Hematopoietic multipotent progenitor cell treated with erythropoietin and hydrocortisone succinate and interleukin-3 and kit ligand, for 6 days (in vitro differentiated cells): ENCODE data around the gene CRYL1.
"Not testable (repeated sequence)": the region's sequence is repeated elsewhere in the genome, so short reads cannot be mapped to it uniquely, and the experiment has no call there.

Source experiments
- DNase-seq: peaks from one replicate; pipeline ENCODE4 v3.0.0-alpha.2; 2015

CRYL1 gene

GRCh38 chr13:20446405-20446804, 79.3 kb downstream of the CRYL1 start:
- no peak for DNase-seq

GRCh38 chr13:20442798-20443381, 82.8 kb downstream of the CRYL1 start:
- no peak for DNase-seq

DNA sequence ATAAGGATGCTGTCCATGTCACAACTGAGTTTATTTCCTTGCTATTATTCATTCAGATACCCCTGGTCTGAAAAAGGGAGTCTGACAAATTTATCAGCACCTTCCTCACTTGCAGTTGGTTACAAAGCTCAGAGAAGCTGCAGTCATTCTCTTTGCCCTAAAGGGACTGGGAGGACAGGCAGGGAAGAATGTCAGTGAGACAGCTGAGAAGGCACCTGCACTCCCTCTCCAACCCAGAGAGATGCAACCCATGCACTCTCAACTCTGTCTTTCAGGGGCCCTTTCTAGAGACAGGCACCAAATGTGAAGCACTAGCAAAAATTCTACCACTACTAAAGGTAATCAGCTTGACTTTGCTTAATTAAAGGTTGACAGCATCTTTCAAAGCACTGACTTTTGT, 83.3 kb downstream of the CRYL1 start:
- no peak for DNase-seq

DNA sequence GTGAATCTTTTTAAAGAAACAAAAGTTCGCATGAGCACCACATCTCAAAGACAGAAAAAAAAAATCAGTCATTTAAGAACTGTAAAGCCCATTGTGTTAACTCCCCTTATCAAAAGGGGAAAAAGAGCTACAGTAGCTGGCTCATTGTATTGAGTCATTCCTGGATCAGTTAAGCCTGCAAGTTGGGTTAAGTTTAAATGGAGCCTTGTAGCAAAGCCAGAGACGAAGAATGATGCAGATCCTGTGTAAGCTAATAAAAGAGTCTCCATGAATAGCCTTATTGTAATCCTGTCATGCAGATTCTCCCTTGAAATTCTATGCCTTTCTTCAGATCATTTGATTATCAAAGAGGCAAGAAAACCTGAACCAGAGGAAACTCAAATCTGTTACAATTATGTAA, 83.8 kb downstream of the CRYL1 start:
- no peak for DNase-seq

DNA sequence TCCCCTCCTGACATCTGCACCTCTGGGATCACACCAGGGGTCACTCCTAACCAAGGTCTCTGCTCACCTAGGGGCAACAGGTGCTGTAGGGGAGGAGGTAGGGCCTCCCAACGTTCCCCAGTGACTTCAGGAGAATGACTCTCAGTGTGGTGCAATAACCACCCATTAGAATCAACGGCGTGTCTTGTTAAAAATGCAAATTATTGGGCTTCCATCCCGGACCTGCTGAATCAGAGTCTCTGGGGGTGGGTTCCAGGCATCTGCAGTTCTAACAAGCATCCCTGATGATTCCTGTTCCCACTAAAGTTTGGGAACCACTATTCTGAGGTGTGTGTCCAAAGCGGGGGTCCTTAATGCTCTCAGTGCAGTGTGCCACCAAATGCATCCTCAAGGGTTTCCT, 84.6 kb downstream of the CRYL1 start:
- DNase-seq: no peak

DNA sequence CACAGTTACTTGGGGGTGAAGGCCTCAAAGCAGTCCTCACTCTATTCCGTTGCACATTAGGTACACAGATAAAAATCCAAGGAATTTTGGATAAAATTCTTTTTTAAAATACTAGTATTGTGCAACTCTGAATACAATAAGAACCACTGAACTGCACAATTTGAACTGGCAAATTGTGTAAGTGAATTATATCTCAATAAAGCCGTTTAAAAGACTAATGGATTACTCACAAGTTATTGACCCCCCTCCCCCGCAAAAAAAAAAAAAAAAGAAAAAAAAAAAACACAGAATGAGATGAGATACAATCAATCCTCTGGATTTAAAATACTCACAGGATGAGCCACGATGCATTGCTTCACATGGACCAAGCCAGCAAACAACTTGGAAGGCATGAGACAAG, 86.4 kb downstream of the CRYL1 start:
- no peak for DNase-seq

DNA sequence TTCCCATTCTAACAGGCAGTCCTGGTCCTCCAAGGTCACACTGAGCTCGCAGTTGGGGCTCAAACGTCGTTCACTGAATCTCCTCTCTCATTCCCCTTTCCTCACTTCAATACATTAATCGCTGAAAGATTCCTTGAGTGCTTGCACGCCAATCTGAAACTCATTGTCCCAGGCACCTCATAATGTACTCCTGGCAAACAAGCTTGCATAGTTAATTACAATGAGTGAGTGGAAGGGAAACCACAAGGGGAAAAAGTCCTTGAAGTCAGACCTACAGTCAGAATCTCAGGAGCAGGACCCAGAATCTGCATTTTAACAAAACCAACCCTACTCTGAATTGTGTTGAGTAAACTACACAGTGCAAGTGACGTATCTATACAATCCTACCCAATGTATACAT, 86.9 kb downstream of the CRYL1 start:
- DNase-seq: no peak

DNA sequence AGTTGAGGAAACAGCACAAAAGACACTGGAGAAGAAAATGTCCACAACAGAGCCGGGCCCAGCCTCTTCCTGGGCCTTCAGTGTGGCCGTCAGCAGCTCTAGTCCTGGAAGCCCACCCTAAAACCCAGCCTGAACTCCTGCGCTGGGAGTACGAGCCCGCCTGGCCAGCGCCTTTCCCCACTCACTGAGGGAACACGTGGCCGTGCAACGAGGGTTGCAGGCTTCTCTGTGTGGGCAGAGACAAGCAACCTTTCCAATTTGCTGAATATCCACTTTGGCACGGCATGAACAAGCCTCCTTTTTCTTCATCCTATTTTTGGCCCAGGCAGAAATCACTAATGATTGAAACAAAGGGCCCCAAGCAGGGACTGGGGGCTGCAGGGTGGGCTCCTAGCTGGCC, 89.2 kb downstream of the CRYL1 start:
- DNase-seq: no peak

GRCh38 chr13:20435616-20436368, 89.9 kb downstream of the CRYL1 start:
- no peak for DNase-seq

DNA sequence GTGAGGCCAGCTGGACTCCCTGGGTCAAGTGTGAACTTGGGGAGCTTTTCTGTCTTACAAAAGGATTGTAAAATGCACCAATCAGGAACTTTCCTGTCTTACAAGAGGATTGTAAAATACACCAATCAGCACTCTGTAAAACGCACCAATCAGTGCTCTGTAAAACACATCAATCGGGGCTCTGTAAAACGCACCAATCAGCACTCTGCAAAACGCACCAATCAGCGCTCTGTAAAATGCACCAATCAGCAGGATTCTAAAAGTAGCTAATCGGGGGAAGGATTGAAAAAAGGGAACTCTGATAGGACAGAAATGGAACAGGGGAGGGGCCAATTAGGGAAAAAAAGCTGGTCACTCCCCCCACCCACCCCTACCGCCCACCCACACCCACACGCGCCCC, 91.4 kb downstream of the CRYL1 start:
- DNase-seq: not testable (repeated sequence)

DNA sequence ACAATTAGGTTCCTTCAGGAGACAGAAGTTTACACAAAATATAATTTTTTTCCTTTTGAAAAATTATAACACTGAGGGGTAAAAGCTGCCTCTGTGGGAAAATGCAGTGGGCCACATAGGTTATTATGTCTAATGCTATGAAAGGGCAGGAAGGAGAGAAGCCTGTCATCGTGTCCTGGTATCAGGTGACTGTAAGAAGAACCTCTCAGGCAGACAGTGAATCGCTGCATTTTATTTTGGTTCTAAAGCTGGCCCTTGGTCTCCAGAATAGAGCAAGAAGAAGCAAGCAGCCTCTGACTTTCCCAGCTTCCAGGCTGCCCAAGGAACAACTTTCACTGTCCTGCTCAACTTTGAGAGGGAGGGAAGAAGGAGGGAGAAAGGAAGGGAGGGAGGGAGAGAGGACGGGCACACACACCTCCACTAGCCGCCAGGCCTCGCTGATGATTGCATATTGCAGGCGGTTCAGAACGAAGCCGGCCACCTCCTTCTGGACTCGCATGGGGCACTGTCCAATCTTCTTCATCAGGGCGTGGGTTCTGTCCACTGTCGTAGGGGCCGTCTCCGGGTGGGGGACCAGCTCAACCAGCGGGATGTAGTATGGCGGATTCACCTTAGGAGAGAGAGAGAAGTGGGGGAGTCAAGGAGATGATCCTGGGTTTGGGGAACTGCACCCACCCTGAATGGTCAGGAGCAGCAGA, 93.8 kb downstream of the CRYL1 start:
- DNase-seq: no peak

GRCh38 chr13:20431080-20431479, 94.6 kb downstream of the CRYL1 start:
- DNase-seq: no peak

DNA sequence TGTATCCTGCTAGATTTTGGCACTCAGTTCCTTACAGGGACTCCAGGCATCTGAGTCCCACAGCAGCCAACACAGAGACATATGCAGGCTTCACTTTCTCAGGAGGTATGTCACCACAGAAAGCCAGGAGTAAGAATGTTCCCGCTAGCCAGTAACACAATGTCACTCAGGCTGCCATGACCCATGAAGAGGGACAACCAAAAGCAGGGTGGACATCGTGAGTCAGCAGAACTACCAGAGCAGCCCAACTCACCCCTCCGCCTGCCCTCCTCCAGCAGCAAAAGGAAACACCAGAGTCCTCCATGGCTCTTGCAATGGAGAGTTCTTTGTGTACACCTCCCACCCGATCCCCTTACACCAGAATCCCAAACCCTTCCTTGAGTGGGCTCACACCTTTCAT, 95.4 kb downstream of the CRYL1 start:
- DNase-seq: no peak

DNA sequence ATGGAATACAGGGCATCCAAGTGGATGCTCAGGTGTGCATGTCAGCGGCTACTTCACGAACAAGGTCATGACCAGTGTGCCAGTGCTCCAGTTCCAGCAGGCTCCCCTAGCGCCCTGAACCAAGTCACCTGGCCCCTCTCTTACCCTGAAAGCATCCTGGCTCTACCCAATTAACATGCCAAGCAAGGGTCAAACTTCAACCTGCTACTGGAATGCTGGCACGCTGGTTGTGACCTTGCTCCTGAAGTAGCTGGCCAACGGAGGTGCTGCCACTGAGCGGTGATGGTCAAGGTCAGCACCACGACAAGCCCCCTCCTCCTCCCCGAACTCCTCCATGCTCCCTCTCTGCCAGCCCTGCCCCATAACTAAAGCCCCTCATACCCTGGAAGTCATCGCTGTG, 96.0 kb downstream of the CRYL1 start:
- no peak for DNase-seq

DNA sequence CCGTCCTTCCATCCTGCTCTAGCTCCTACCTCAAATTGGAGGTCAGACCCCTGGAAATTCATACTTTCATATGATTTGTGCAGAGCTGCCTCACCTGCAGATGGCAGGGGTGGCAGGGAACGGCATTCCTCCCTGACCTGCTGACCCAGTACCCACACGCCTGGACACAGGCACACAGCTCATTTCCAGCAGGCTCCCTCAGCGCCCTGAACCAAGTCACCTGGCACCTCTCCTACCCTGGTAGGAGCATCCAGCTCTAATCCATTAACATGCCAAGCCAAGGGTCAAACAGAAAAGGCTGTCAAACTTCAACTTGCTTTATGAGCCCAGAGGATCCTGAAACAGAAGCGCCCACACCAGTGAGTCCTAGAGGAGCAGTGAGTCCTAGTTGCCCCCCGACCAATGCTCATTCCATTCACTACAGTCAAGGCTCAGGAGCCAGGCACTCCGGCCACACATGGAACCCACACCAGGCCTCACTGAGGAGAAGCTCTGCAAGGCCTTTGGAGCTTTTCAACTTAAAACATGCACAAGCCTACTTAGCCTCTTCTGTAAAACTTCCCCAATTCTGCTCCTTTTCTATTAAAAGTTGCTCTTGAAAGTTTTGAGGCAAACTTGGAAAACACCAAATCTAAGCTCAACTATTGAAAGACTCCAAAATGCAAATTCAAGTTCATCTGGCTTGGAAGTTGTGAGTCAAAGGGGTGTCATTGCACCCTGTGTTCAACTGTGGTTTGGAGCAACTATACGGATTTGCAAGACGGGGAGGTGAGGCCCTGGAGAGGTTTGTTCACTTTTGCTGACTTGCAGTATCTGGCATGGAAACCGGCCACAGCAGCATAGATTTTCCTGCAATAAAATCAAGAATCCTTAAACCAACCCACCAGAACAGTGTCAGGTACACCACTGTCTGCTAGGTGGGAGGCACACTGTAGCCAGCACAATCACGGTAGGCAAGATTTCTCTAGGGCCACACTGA, 96.7 kb downstream of the CRYL1 start:
- no peak for DNase-seq

- no peak for DNase-seq
These were observed 98.8 kb downstream of the CRYL1 start for GRCh38 chr13:20426766-20427448.

- DNase-seq: no peak
These were observed 99.8 kb downstream of the CRYL1 start for GRCh38 chr13:20425819-20426219.

DNA sequence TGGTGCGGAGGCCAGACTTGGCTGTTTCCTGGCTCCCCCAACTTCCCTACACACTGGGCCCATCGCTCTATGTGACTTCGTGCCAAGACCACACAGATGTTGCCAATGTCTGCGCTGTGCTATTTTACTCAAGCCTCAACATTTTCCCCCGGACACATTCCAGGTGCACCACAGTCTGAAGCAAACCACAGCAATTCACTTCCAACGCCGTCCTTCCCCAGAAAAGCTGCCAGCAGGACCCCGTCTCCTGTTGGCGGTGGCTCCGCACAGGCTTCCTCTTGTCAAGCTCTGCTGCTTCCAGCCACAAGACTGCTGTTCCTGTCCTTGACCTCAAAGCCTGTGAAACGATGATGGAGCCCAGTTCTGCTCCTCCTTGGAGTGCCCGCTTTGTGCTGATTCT, 100.7 kb downstream of the CRYL1 start:
- no peak for DNase-seq

DNA sequence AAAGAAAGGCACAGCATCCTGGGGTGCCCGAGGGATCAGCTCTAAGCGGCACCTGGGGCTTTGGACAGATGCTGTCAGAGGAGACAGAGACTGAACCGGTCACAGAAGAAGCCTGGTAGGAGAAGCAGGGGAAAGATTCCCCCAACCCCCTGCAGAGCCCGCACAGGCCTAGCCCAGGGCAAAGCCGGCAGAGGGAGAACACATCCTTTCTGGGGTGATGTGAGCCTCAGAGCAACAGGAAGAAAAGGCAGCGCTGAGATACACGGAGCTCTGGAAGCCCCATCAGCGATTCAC, 101.2 kb downstream of the CRYL1 start:
- no peak for DNase-seq

DNA sequence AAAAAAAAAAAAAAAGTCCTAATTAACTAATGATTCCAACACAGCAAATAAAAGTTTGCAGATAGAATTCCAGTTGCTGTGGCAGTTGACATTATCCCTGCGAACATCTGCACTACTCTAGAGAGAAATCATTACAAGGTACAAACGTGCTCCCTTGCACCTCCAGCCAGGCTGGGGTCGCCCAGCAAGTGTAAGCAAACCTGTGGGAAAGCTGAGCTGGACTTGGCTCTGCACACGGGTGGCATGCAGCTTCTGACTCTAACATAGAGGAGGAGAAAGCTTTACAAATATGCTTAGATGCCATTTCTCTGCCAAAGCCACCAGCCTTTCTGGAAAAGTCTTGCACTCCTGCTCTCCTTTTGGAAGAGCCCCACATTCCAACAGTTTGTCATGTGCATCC, 103.3 kb downstream of the CRYL1 start:
- no peak for DNase-seq

DNA sequence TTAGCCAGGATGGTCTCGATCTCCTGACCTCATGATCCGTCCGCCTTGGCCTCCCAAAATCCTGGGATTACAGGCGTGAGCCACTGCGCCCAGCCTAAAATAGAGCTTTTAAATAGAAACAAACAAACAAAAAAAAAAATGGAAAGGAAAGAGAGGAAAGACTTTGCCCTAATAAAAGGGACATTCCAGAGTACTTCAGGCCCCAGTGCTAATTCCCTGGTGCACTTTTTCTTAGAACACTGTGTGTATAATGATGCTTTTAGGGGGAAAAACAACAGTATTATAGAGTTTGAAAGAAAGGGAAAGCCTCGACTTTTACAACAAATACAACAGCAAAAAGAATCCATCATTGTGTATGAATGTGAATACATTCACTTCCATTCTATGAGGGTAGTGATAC, 104.7 kb downstream of the CRYL1 start:
- DNase-seq: no peak

DNA sequence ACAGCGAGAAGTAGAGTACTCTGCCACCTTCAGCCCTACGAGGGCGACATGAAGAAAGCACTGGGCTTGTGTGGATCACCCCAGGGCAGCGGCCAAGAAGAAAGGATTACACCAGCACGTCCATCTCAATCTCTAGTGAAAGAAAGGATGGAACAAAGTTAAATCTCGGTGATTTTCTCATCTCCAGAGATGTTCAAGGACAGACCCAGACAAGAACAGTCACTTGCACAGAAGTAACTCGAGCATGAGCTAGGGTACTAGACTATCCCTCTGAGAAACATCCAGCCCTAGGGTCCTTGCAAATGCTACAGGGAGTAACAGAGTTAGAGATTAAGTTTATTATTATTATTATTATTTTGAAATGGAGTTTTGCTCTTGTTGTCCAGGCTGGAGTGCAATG, 106.7 kb downstream of the CRYL1 start:
- DNase-seq: no peak

DNA sequence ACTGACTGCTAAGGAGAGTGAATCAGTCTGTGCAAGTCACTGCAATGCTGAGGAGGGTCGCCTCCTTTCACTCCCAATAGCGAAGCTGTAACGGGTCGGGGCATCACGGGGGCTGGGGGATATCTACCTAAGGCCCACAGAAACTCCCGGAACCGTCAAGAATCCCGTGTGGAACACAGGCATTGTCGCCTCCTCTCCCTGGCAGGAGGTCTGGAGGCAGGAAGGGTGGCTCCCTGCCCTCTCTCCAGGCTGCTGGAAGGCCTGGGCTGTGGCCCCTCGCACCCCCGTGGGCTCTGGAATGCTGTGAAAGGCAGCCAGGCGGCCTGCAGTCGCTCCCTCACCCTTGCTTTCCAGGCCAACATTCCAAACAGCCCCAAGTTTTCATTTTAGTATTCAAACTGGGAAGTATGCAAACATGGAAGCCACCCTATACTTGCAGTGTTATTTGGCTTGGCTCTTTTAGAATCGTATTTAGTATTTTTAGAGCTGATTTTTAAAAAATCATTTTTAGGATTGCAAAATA, 109.4 kb downstream of the CRYL1 start:
- no peak for DNase-seq
